GM12873 (cell line): ENCODE data around the gene MUC6.

Source experiments
- CTCF ChIP-seq: IDR thresholded peaks from 2 replicates; pipeline ENCODE4 v1.5.1; 2012; ENCODE audit warnings: low read depth, mild to moderate bottlenecking, moderate library complexity, low read length, control low read depth; ENCODE audit not compliant: insufficient read depth; ENCODE audit errors: missing control alignments

The MUC6 gene

GRCh38 chr11:1017269-1018005, 19.1 kb downstream of the MUC6 start:
- TF ChIP-seq CTCF = no peak

GRCh38 chr11:1015826-1016545, 20.5 kb downstream of the MUC6 start:
- no peak for TF ChIP-seq CTCF

GRCh38 chr11:1015064-1015463, 21.5 kb downstream of the MUC6 start:
- no peak for TF ChIP-seq CTCF

GRCh38 chr11:1014276-1014675, 22.2 kb downstream of the MUC6 start:
- no peak for TF ChIP-seq CTCF

GRCh38 chr11:1013631-1013935, 22.9 kb downstream of the MUC6 start:
- no peak for TF ChIP-seq CTCF

GRCh38 chr11:1012740-1013630, 23.5 kb downstream of the MUC6 start:
- no peak for TF ChIP-seq CTCF

- no peak for TF ChIP-seq CTCF
These were observed 24.2 kb downstream of the MUC6 start for GRCh38 chr11:1012291-1012690.
